GM23338 (cell line): ENCODE measurements around the gene WSCD2. TPM values are rescaled to one million over a fixed set of nuclear protein-coding genes. Genes with fewer than 3 reads are reported as not detected.

Experiments used
- ATAC-seq: fragments of 200-7000 bp; cut with Tn5 transposase; 3 replicates; pipeline ENCODE4 v1.9.1; 2020
- DNase-seq: peaks from one replicate; pipeline ENCODE4 v3.0.0-alpha.2; 2015; ENCODE audit warnings: low spot score
- H2AFZ ChIP-seq: fragments of 200-600 bp; sonication (generic); 2 replicates; pipeline ENCODE4 v1.8.0; 2016; ENCODE audit warnings: antibody characterized with exemption, mild to moderate bottlenecking, moderate library complexity
- H3F3A ChIP-seq: fragments of 200-600 bp; sonication (generic); replicated peaks from 2 replicates; pipeline ENCODE4 v1.8.0; 2017; ENCODE audit warnings: antibody characterized with exemption, mixed run types, low read depth
- H3K27ac ChIP-seq: fragments of 200-600 bp; sonication (generic); 2 replicates; pipeline ENCODE4 v1.6.1; 2016; ENCODE audit warnings: low read depth
- H3K27me3 ChIP-seq: fragments of 200-600 bp; sonication (generic); 2 replicates; pipeline ENCODE4 v1.8.0; 2016; ENCODE audit warnings: mild to moderate bottlenecking, mixed run types, moderate library complexity; ENCODE audit not compliant: insufficient read depth
- H3K36me3 ChIP-seq: fragments of 200-600 bp; sonication (generic); 2 replicates; pipeline ENCODE4 v1.8.0; 2016; ENCODE audit warnings: mild to moderate bottlenecking; ENCODE audit not compliant: insufficient read depth
- H3K4me1 ChIP-seq: fragments of 200-600 bp; sonication (generic); 2 replicates; pipeline ENCODE4 v1.8.0; 2016; ENCODE audit warnings: mild to moderate bottlenecking, moderate library complexity; ENCODE audit not compliant: insufficient read depth
- H3K4me2 ChIP-seq: fragments of 200-600 bp; sonication (generic); 2 replicates; pipeline ENCODE4 v1.7.1; 2017; ENCODE audit warnings: mixed run types
- H3K4me3 ChIP-seq: fragments of 200-600 bp; sonication (generic); 2 replicates; pipeline ENCODE4 v1.6.1; 2016; ENCODE audit warnings: mixed run types
- H3K79me2 ChIP-seq: fragments of 200-600 bp; sonication (generic); replicated peaks from 2 replicates; pipeline ENCODE4 v1.8.0; 2017; ENCODE audit warnings: mild to moderate bottlenecking; ENCODE audit not compliant: insufficient read depth
- H3K9me2 ChIP-seq: fragments of 200-600 bp; sonication (generic); 2 replicates; pipeline ENCODE4 v1.8.0; 2017; ENCODE audit not compliant: insufficient read depth
- H4K20me1 ChIP-seq: fragments of 200-600 bp; sonication (generic); replicated peaks from 2 replicates; pipeline ENCODE4 v1.8.0; 2017; ENCODE audit warnings: mild to moderate bottlenecking; ENCODE audit not compliant: insufficient read depth
- H3K27ac Mint-ChIP-seq: 2 replicates; pipeline ENCODE4 v1.8.0; 2020; ENCODE audit warnings: inconsistent platforms, mild to moderate bottlenecking, moderate library complexity, mixed read lengths
- H3K27me3 Mint-ChIP-seq: 3 replicates; pipeline ENCODE4 v1.8.0; 2022; ENCODE audit warnings: low read depth, mild to moderate bottlenecking, moderate library complexity, mixed read lengths, inconsistent platforms; ENCODE audit not compliant: insufficient read depth, poor library complexity
- H3K36me3 Mint-ChIP-seq: 3 replicates; pipeline ENCODE4 v1.8.0; 2021; ENCODE audit warnings: low read depth, mild to moderate bottlenecking, inconsistent platforms, moderate library complexity, mixed read lengths
- H3K4me1 Mint-ChIP-seq: 3 replicates; pipeline ENCODE4 v1.8.0; 2020; ENCODE audit warnings: mild to moderate bottlenecking, inconsistent platforms, mixed read lengths
- H3K4me3 Mint-ChIP-seq: 3 replicates; pipeline ENCODE4 v1.8.0; 2021; ENCODE audit warnings: moderate library complexity, mild to moderate bottlenecking, inconsistent platforms, mixed read lengths
- H3K9me3 Mint-ChIP-seq: 3 replicates; pipeline ENCODE4 v1.8.0; 2020; ENCODE audit warnings: moderate library complexity, mild to moderate bottlenecking, inconsistent platforms, mixed read lengths
- CTCF ChIP-seq, 2 experiments: fragments of 200-600 bp in 1 of 2; sonication (generic) in 1 of 2; conservative IDR thresholded peaks; 2 replicates each; pipeline versions ENCODE4 v1.5.1 to v1.6.1; 2016 to 2017; ENCODE audit warnings: antibody characterized with exemption in 2 of 2, low read depth in 2 of 2, mild to moderate bottlenecking in 2 of 2, moderate library complexity in 1 of 2
- JUNB ChIP-seq: IDR thresholded peaks from one replicate; pipeline ENCODE4 v1.6.1; 2016; ENCODE audit warnings: antibody characterized with exemption; ENCODE audit not compliant: unreplicated experiment
- POLR2AphosphoS5 ChIP-seq: IDR thresholded peaks from 2 replicates; pipeline ENCODE4 v1.6.1; 2016; ENCODE audit warnings: antibody characterized with exemption, low read depth
- REST ChIP-seq: IDR thresholded peaks from one replicate; pipeline ENCODE4 v1.6.1; 2018; ENCODE audit warnings: antibody characterized with exemption; ENCODE audit not compliant: unreplicated experiment
- ZNF114 ChIP-seq: fragments of 250-450 bp; sonication (Bioruptor Pico); IDR thresholded peaks from 2 replicates; pipeline ENCODE4 v1.5.0; 2020; ENCODE audit warnings: mild to moderate bottlenecking, moderate library complexity
- ZNF462 ChIP-seq: fragments of 250-450 bp; sonication (Bioruptor Pico); IDR thresholded peaks from 2 replicates; pipeline ENCODE4 v1.5.0; 2020; ENCODE audit warnings: mild to moderate bottlenecking, moderate library complexity
- polyA plus RNA-seq: library from polyadenylated mRNA; unstranded; fragments of >200 nt; fragmentation: Nextera tagmentation; extraction: Ambion mirVana; gene quantifications from 2 replicates; pipeline ENCODE4 v1.2.1, GENCODE V29; 2016
- total RNA-seq: library from RNA; depleted of rRNA; stranded (reverse); fragments of >200 nt; shearing (Covaris generic); gene quantifications from 2 replicates; pipeline ENCODE4 v1.2.3, GENCODE V29; 2014

The WSCD2 gene
- total and polyA plus RNA-seq, 2 experiments from 2014 or later = 0.66 to 3.1 TPM

GRCh38 chr12:108196921-108197320, 67.8 kb downstream of the WSCD2 start (continued):
- no peak for TF ChIP-seq ZNF462 (CRISPR knock-in tag)
- TF ChIP-seq CTCF (conservative IDR thresholded peaks at IDR 0.05; ENCODE audit: low read depth in 2 of 2) = no peak
- no peak for TF ChIP-seq JUNB
- TF ChIP-seq ZNF114 (CRISPR knock-in tag) = no peak
- TF ChIP-seq POLR2AphosphoS5 = no peak

DNA sequence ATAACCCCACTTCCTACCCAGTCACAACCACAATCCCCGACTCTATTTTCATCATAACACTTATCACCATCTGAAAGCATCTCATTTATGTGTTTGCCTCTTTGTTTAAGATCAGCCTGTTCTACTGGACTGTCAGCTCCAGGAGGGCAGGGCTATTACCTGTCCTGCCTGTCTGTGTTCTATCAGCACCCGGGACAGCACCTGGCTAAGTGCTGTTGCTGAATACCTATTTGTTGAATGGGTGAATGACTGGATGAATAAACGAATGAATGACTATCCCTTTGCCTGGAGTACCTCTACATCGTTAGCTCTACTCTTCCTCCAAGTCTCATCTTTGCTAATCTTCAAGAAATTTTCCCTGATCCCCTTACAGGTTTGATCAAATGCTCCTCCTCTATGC, 69.0 kb downstream of the WSCD2 start:
- peak; percentile 86 for TF ChIP-seq REST
- TF ChIP-seq JUNB = no peak
- H3K4me3 ChIP-seq = no peak overlapping the region
- Mint-ChIP-seq H3K9me3 (no peaks in the 10 kb centered on the region), H3K4me1 (peaks cover 3% of the 10 kb centered on the region; the same call in 2 of the 3 replicates), H3K36me3 (no peaks in the 10 kb centered on the region; the same call in 2 of the 3 replicates), H3K4me3 (no peak overlapping the region), H3K27me3 (no peaks in the 10 kb centered on the region), H3K27ac (no peak overlapping the region)
- H3K4me2 ChIP-seq = no peak overlapping the region
- H2AFZ ChIP-seq = no peak overlapping the region
- H3K27me3 ChIP-seq = no peaks in the 10 kb centered on the region
- no peaks in the 10 kb centered on the region for H3K9me2 ChIP-seq
- H3K27ac ChIP-seq = no peak overlapping the region
- ATAC-seq = peak; percentile 62
- H3K79me2 ChIP-seq = no peaks in the 10 kb centered on the region
- H3F3A ChIP-seq = no peaks in the 10 kb centered on the region
- no peaks in the 10 kb centered on the region for H3K4me1 ChIP-seq
- DNase-seq = peak; percentile 50
- H3K36me3 ChIP-seq = no peaks in the 10 kb centered on the region
- peaks cover 4% of the 10 kb centered on the region; the same call in 1 of the 2 replicates for H4K20me1 ChIP-seq
